ENCODE data around the gene ERBB4. TPM values are rescaled to one million over a fixed set of nuclear protein-coding genes. Genes with fewer than 3 reads are reported as not detected.
"Not testable (repeated sequence)": the region's sequence is repeated elsewhere in the genome, so short reads cannot be mapped to it uniquely, and the experiment has no call there.

The ERBB4 gene
- total RNA-seq, 1 donor from 2014 or later: not detected

GRCh38 chr2:211664321-211664720 is 874.3 kb downstream of the ERBB4 start:
- H3K27me3 Mint-ChIP-seq: no peaks in the 10 kb centered on the region
- peaks cover 2% of the 10 kb centered on the region for H3K4me1 Mint-ChIP-seq
- peaks cover 3% of the 10 kb centered on the region for H3K9me3 Mint-ChIP-seq
- H3K27ac Mint-ChIP-seq: no peak overlapping the region
- intact Hi-C loops (cut with micrococcal nuclease): no loop called here
- DNase-seq: no peak
- H3K4me3 Mint-ChIP-seq: no peak overlapping the region
- no peaks in the 10 kb centered on the region for H3K36me3 Mint-ChIP-seq (ENCODE audit: low read depth)

- Mint-ChIP-seq H3K27ac (no peak overlapping the region), H3K27me3 (no peaks in the 10 kb centered on the region), H3K9me3 (no peaks in the 10 kb centered on the region), H3K36me3 (ENCODE audit: low read depth) (no peaks in the 10 kb centered on the region), H3K4me1 (no peaks in the 10 kb centered on the region), H3K4me3 (no peak overlapping the region)
- intact Hi-C loops (cut with micrococcal nuclease): no loop called here
- DNase-seq: no peak
Measured at GRCh38 chr2:211654211-211654780, 884.3 kb downstream of the ERBB4 start.

GRCh38 chr2:211652327-211652726 is 886.3 kb downstream of the ERBB4 start:
- intact Hi-C loops (cut with micrococcal nuclease): no loop called here
- Mint-ChIP-seq H3K27ac (no peak overlapping the region), H3K4me1 (no peaks in the 10 kb centered on the region), H3K4me3 (no peak overlapping the region), H3K27me3 (no peaks in the 10 kb centered on the region), H3K9me3 (no peaks in the 10 kb centered on the region), H3K36me3 (ENCODE audit: low read depth) (no peaks in the 10 kb centered on the region)
- no peak for DNase-seq

- no peaks in the 10 kb centered on the region for H3K4me1 Mint-ChIP-seq
- H3K36me3 Mint-ChIP-seq (ENCODE audit: low read depth): no peaks in the 10 kb centered on the region
- no peak overlapping the region for H3K4me3 Mint-ChIP-seq
- no peaks in the 10 kb centered on the region for H3K27me3 Mint-ChIP-seq
- H3K9me3 Mint-ChIP-seq: no peaks in the 10 kb centered on the region
- H3K27ac Mint-ChIP-seq: no peak overlapping the region
- intact Hi-C loops (cut with micrococcal nuclease): no loop called here
- DNase-seq: no peak
Measured at GRCh38 chr2:211649331-211649730, 889.3 kb downstream of the ERBB4 start.

GRCh38 chr2:211631503-211631902 is 907.1 kb downstream of the ERBB4 start:
- Mint-ChIP-seq H3K4me1 (no peaks in the 10 kb centered on the region), H3K27ac (no peak overlapping the region), H3K4me3 (no peak overlapping the region), H3K27me3 (no peaks in the 10 kb centered on the region), H3K36me3 (ENCODE audit: low read depth) (no peaks in the 10 kb centered on the region), H3K9me3 (no peaks in the 10 kb centered on the region)
- DNase-seq: no peak
- intact Hi-C loops (cut with micrococcal nuclease): no loop called here

GRCh38 chr2:211623096-211623495 is 915.5 kb downstream of the ERBB4 start:
- H3K4me1 Mint-ChIP-seq: no peaks in the 10 kb centered on the region
- intact Hi-C loops (cut with micrococcal nuclease): no loop called here
- H3K27ac Mint-ChIP-seq: no peak overlapping the region
- no peaks in the 10 kb centered on the region for H3K9me3 Mint-ChIP-seq
- no peak for DNase-seq
- H3K4me3 Mint-ChIP-seq: no peak overlapping the region
- no peaks in the 10 kb centered on the region for H3K27me3 Mint-ChIP-seq
- no peaks in the 10 kb centered on the region for H3K36me3 Mint-ChIP-seq (ENCODE audit: low read depth)

GRCh38 chr2:211620986-211621385 is 917.6 kb downstream of the ERBB4 start:
- no peak overlapping the region for H3K4me3 Mint-ChIP-seq
- intact Hi-C loops (cut with micrococcal nuclease): no loop called here
- no peak overlapping the region for H3K27ac Mint-ChIP-seq
- DNase-seq: no peak
- no peaks in the 10 kb centered on the region for H3K36me3 Mint-ChIP-seq (ENCODE audit: low read depth)
- H3K4me1 Mint-ChIP-seq: no peaks in the 10 kb centered on the region
- H3K27me3 Mint-ChIP-seq: no peaks in the 10 kb centered on the region
- H3K9me3 Mint-ChIP-seq: no peaks in the 10 kb centered on the region

GRCh38 chr2:211617803-211618202 is 920.8 kb downstream of the ERBB4 start:
- H3K9me3 Mint-ChIP-seq: no peaks in the 10 kb centered on the region
- no peaks in the 10 kb centered on the region for H3K36me3 Mint-ChIP-seq (ENCODE audit: low read depth)
- no peak overlapping the region for H3K4me3 Mint-ChIP-seq
- H3K27me3 Mint-ChIP-seq: no peaks in the 10 kb centered on the region
- intact Hi-C loops (cut with micrococcal nuclease): no loop called here
- DNase-seq: no peak
- no peak overlapping the region for H3K27ac Mint-ChIP-seq
- no peaks in the 10 kb centered on the region for H3K4me1 Mint-ChIP-seq

- Mint-ChIP-seq H3K4me1 (peaks cover 8% of the 10 kb centered on the region), H3K4me3 (peak overlapping the region; percentile 56)
Measured at GRCh38 chr2:211611621-211612020, 927.0 kb downstream of the ERBB4 start.

GRCh38 chr2:211611061-211611518 is 927.5 kb downstream of the ERBB4 start:
- H3K36me3 Mint-ChIP-seq (ENCODE audit: low read depth): no peaks in the 10 kb centered on the region
- no peaks in the 10 kb centered on the region for H3K9me3 Mint-ChIP-seq
- DNase-seq: peak; percentile 66
- peak overlapping the region; percentile 56 for H3K4me3 Mint-ChIP-seq
- H3K27ac Mint-ChIP-seq: peak overlapping the region; percentile 59
- no peaks in the 10 kb centered on the region for H3K27me3 Mint-ChIP-seq
- intact Hi-C loops (cut with micrococcal nuclease): no loop called here
- H3K4me1 Mint-ChIP-seq: peaks cover 8% of the 10 kb centered on the region

More at GRCh38 chr2:211611621-211612020, 927.0 kb downstream of the ERBB4 start:
- Mint-ChIP-seq H3K27ac (peak overlapping the region; percentile 59), H3K36me3 (ENCODE audit: low read depth) (no peaks in the 10 kb centered on the region), H3K9me3 (no peaks in the 10 kb centered on the region), H3K27me3 (no peaks in the 10 kb centered on the region)
- DNase-seq: no peak
- intact Hi-C loops (cut with micrococcal nuclease): no loop called here

GRCh38 chr2:211609127-211609526 is 929.5 kb downstream of the ERBB4 start:
- Mint-ChIP-seq H3K27ac (no peak overlapping the region), H3K27me3 (no peaks in the 10 kb centered on the region), H3K36me3 (ENCODE audit: low read depth) (no peaks in the 10 kb centered on the region), H3K4me1 (peaks cover 8% of the 10 kb centered on the region), H3K4me3 (no peak overlapping the region), H3K9me3 (no peaks in the 10 kb centered on the region)
- no peak for DNase-seq
- intact Hi-C loops (cut with micrococcal nuclease): no loop called here

GRCh38 chr2:211599146-211599545 is 939.5 kb downstream of the ERBB4 start:
- H3K4me3 Mint-ChIP-seq: no peak overlapping the region
- no peak overlapping the region for H3K27ac Mint-ChIP-seq
- no peaks in the 10 kb centered on the region for H3K9me3 Mint-ChIP-seq
- H3K4me1 Mint-ChIP-seq: no peaks in the 10 kb centered on the region
- no peaks in the 10 kb centered on the region for H3K36me3 Mint-ChIP-seq (ENCODE audit: low read depth)
- DNase-seq: no peak
- intact Hi-C loops (cut with micrococcal nuclease): no loop called here
- H3K27me3 Mint-ChIP-seq: no peaks in the 10 kb centered on the region

- no peak overlapping the region for H3K27ac Mint-ChIP-seq
- H3K4me1 Mint-ChIP-seq: no peaks in the 10 kb centered on the region
- no peaks in the 10 kb centered on the region for H3K36me3 Mint-ChIP-seq (ENCODE audit: low read depth)
- DNase-seq: no peak
- H3K4me3 Mint-ChIP-seq: no peak overlapping the region
- H3K9me3 Mint-ChIP-seq: no peaks in the 10 kb centered on the region
- intact Hi-C loops (cut with micrococcal nuclease): no loop called here
- H3K27me3 Mint-ChIP-seq: no peaks in the 10 kb centered on the region
Measured at GRCh38 chr2:211598238-211598637, 940.4 kb downstream of the ERBB4 start.

- H3K27me3 Mint-ChIP-seq; H3K9me3 Mint-ChIP-seq; H3K27ac Mint-ChIP-seq; H3K4me3 Mint-ChIP-seq; DNase-seq; H3K36me3 Mint-ChIP-seq (ENCODE audit: low read depth); intact Hi-C loops (cut with micrococcal nuclease); H3K4me1 Mint-ChIP-seq: not testable (repeated sequence)
Measured at GRCh38 chr2:211592006-211592405, 946.6 kb downstream of the ERBB4 start.

- no peak overlapping the region for H3K4me3 Mint-ChIP-seq
- DNase-seq: no peak
- H3K36me3 Mint-ChIP-seq (ENCODE audit: low read depth): no peaks in the 10 kb centered on the region
- H3K27me3 Mint-ChIP-seq: no peaks in the 10 kb centered on the region
- intact Hi-C loops (cut with micrococcal nuclease): no loop called here
- H3K27ac Mint-ChIP-seq: no peak overlapping the region
- H3K9me3 Mint-ChIP-seq: no peaks in the 10 kb centered on the region
- no peaks in the 10 kb centered on the region for H3K4me1 Mint-ChIP-seq
Measured at GRCh38 chr2:211591426-211591825, 947.2 kb downstream of the ERBB4 start.
